ENCODE measurements around the gene BRWD1. TPM values are rescaled to one million over a fixed set of nuclear protein-coding genes. Genes with fewer than 3 reads are reported as not detected.

The BRWD1 gene
- total and polyA plus RNA-seq, 2 of the 8 experiments (the other 6 are each of a cell fraction or from before 2014, with no cell fraction given), result 9.3 to 45.2 TPM

DNA sequence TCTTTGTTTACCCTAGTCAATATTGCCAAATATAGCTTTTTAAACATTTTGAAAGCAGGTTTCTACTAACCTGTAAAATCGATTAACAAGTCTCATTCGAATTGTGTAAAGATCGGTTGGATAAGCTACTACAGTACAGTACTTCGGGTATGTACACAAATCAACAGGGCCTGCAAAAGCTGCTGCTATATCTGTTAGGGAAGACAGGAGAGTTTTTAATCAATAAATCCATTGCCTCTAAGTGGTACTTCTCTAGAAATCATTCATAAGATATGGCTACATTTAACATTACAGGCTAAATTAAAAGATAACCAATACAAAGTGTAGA, 95.4 kb downstream of the BRWD1 start:
- TF ChIP-seq, protein P1, sequence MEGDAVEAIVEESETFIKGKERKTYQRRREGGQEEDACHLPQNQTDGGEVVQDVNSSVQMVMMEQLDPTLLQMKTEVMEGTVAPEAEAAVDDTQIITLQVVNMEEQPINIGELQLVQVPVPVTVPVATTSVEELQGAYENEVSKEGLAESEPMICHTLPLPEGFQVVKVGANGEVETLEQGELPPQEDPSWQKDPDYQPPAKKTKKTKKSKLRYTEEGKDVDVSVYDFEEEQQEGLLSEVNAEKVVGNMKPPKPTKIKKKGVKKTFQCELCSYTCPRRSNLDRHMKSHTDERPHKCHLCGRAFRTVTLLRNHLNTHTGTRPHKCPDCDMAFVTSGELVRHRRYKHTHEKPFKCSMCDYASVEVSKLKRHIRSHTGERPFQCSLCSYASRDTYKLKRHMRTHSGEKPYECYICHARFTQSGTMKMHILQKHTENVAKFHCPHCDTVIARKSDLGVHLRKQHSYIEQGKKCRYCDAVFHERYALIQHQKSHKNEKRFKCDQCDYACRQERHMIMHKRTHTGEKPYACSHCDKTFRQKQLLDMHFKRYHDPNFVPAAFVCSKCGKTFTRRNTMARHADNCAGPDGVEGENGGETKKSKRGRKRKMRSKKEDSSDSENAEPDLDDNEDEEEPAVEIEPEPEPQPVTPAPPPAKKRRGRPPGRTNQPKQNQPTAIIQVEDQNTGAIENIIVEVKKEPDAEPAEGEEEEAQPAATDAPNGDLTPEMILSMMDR (IDR thresholded peaks at IDR 0.05; ENCODE audit: control extremely low read depth in 1 of 3, insufficient read depth in 1 of 3, low read depth in 1 of 3, low read length in 3 of 3), result no peak
- TF ChIP-seq NRF1 (IDR thresholded peaks at IDR 0.05; ENCODE audit: low read depth, low read length), result no peak
- no peak for TF ChIP-seq YY1 (IDR thresholded peaks at IDR 0.05; ENCODE audit: low read depth, low read length)
- no peak for TF ChIP-seq CBX5 (IDR thresholded peaks at IDR 0.05; ENCODE audit: low read depth, low read length)
- no peak for TF ChIP-seq EZH2 (IDR thresholded peaks at IDR 0.05; ENCODE audit: low read depth, low read length, severe bottlenecking)
- H4K91ac ChIP-seq (replicated peaks; ENCODE audit: insufficient read length, low read length), result no peak overlapping the region

More for the DNA sequence above, 95.4 kb downstream of the BRWD1 start:
- Histone ChIP-seq H4K8ac (ENCODE audit: extremely low read depth, insufficient read depth, low read length) (no peak overlapping the region), H3K23ac (ENCODE audit: insufficient read length) (no peak overlapping the region), H3K4me1 (replicated peaks in 1 of 4; ENCODE audit: control insufficient read depth in 3 of 4, insufficient read depth in 4 of 4, low read length in 3 of 4) (no peaks in the 10 kb centered on the region), H3K4ac (replicated peaks; ENCODE audit: insufficient read length, low read depth, low read length) (no peak overlapping the region), H3K9me3 (ENCODE audit: insufficient read depth in 2 of 2, low read depth in 1 of 2, low read length in 1 of 2) (no peaks in the 10 kb centered on the region), H2AK5ac (ENCODE audit: low read depth, low read length) (no peak overlapping the region), H3K4me2 (ENCODE audit: insufficient read depth in 1 of 2, low read depth in 2 of 2, low read length in 2 of 2) (no peak overlapping the region), H2BK20ac (ENCODE audit: low read length) (no peak overlapping the region), H3K27me3 (replicated peaks in 1 of 4; ENCODE audit: control insufficient read depth in 3 of 4, extremely low read depth in 1 of 4, insufficient read depth in 3 of 4, low read length in 3 of 4) (no peaks in the 10 kb centered on the region), H3K79me1 (ENCODE audit: low read depth, low read length) (no peaks in the 10 kb centered on the region), H3K23me2 (ENCODE audit: low read depth, low read length) (no peaks in the 10 kb centered on the region), H3K27ac (ENCODE audit: low read depth, low read length) (no peak overlapping the region), H2AFZ (ENCODE audit: low read length) (no peak overlapping the region), H4K5ac (ENCODE audit: insufficient read length, low read depth, low read length) (no peak overlapping the region), H3K9ac (replicated peaks in 1 of 4; ENCODE audit: extremely low read depth in 1 of 4, low read depth in 3 of 4, low read length in 3 of 4) (no peak overlapping the region), H3K4me3 (ENCODE audit: extremely low read depth in 1 of 4, insufficient read depth in 2 of 4, low read depth in 3 of 4, low read length in 4 of 4) (no peak overlapping the region), H3K18ac (ENCODE audit: extremely low read depth, low read length) (no peak overlapping the region), H2BK15ac (ENCODE audit: low read length) (no peak overlapping the region), H3K14ac (ENCODE audit: insufficient read length) (no peak overlapping the region), H2BK120ac (replicated peaks; ENCODE audit: low read depth, low read length) (no peak overlapping the region), H2BK5ac (ENCODE audit: low read depth, low read length) (no peak overlapping the region), H3K36me3 (ENCODE audit: control insufficient read depth in 2 of 4, insufficient read depth in 4 of 4, low read length in 3 of 4) (peaks cover 0 to 68% (median 16%) of the 10 kb centered on the region in 4 experiments; a peak in 7 of 8 replicates), H2BK12ac (ENCODE audit: low read depth, low read length) (no peak overlapping the region), H3K56ac (replicated peaks; ENCODE audit: insufficient read length, low read depth, low read length) (no peak overlapping the region), H4K20me1 (replicated peaks in 1 of 2; ENCODE audit: control insufficient read depth in 1 of 2, insufficient read depth in 2 of 2, low read length in 2 of 2) (no peaks in the 10 kb centered on the region), H3K79me2 (ENCODE audit: control insufficient read depth in 1 of 2, insufficient read depth in 2 of 2, low read length in 2 of 2) (no peaks in the 10 kb centered on the region)
- FAIRE-seq (no peak), DNase-seq (ENCODE audit: low read depth in 1 of 2, low spot score in 2 of 2) (no peak)
- ChIA-PET CTCF (ENCODE audit: partially characterized antibody) (interaction anchor here (0.7 to 1.1 kb wide), 3 partner anchors 9 to 47 kb away, joined by 3 to 4 read pairs (median 3); no protein-coding TSS in a partner anchor), POLR2A (ENCODE audit: partially characterized antibody) (interaction anchor here (1.7 kb wide), 1 partner anchor 12 kb away, joined by 5 read pairs; no protein-coding TSS in a partner anchor)
- WGBS, 2 experiments (ENCODE audit: extremely low coverage in 1 of 2, insufficient coverage in 1 of 2, insufficient read length in 1 of 2, insufficient replicate concordance in 2 of 2, low coverage in 1 of 2, low lambda C conversion rate in 2 of 2, missing lambda C conversion rate in 1 of 2), result 88% methylated on average over 4 of the region's 4 CpGs; no CpG with 5 or more reads in 1 of the 2 experiments

Measured in H1 (cell line).